ENCODE results near the gene ALDH3B1.
"Not testable (repeated sequence)": the region's sequence is repeated elsewhere in the genome, so short reads cannot be mapped to it uniquely, and the experiment has no call there.

Gene ALDH3B1

GRCh38 chr11:68010090-68011041 lies at the start of gene ALDH3B1:
TSS of gene ALDH3B1 (plus strand) at chr11:68010327. CDS start at chr11:68015298, 4,971 bp downstream.
- DNase-seq (ENCODE audit: low read depth) = peak; percentile 91
- H3K4me3 ChIP-seq (ENCODE audit: low read length) = peak within 1 kb of the TSS; percentile 79
- TF ChIP-seq, protein P1, sequence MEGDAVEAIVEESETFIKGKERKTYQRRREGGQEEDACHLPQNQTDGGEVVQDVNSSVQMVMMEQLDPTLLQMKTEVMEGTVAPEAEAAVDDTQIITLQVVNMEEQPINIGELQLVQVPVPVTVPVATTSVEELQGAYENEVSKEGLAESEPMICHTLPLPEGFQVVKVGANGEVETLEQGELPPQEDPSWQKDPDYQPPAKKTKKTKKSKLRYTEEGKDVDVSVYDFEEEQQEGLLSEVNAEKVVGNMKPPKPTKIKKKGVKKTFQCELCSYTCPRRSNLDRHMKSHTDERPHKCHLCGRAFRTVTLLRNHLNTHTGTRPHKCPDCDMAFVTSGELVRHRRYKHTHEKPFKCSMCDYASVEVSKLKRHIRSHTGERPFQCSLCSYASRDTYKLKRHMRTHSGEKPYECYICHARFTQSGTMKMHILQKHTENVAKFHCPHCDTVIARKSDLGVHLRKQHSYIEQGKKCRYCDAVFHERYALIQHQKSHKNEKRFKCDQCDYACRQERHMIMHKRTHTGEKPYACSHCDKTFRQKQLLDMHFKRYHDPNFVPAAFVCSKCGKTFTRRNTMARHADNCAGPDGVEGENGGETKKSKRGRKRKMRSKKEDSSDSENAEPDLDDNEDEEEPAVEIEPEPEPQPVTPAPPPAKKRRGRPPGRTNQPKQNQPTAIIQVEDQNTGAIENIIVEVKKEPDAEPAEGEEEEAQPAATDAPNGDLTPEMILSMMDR (conservative IDR thresholded peaks at IDR 0.05; ENCODE audit: low read length) = no peak

DNA sequence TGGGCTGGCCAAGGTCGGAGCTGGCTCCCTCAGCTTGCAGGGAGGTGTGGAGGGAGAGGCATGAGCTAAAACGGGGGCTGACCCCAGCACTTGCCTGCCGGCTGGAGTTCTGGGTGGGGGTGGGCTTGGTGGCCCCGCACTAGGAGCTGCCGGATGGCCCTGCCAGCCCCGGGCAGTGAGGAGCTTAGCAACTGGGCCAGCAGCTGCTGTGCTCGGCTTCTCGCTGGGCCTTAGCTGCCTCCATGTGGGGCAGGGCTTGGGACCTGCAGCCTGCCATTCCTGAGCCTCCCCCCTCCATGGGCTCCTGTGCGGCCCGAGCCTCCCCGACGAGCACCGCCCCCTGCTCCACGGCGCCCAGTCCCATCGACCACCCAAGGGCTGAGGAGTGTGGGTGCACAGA lies 46.9 kb upstream of the ALDH3B1 start:
- DNase-seq (ENCODE audit: low read depth); H3K4me3 ChIP-seq (ENCODE audit: low read length): not testable (repeated sequence)

GRCh38 chr11:67963879-67964278 lies 46.2 kb upstream of the ALDH3B1 start:
- H3K4me3 ChIP-seq (ENCODE audit: low read length); DNase-seq (ENCODE audit: low read depth): not testable (repeated sequence)

GRCh38 chr11:67964746-67965145 lies 45.4 kb upstream of the ALDH3B1 start:
- DNase-seq (ENCODE audit: low read depth) = not testable (repeated sequence)

DNA sequence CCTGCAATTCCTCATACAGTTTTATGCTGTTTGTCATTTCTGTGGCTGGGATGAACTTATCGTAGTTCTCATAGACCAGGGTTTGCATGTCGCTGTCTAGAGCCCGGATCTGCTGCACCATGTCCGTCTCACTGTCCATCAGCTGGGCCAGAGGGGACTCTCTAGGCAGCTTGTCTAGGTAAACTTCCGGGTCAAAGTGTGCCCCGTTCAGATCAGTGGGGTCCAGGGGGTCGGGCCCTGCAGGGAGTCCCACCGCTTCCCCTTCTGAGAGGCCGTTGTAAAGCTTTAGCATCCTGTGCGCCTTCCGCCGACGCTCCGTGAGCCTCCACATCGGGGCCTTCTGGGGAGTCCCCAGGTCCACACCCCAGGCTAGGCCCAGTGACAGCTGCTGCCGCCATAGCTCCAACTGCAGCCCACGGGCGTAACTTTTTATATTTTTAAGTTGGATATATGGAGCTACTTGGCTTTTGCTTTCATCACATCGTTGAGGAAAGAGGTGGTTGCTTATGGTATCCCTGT lies 44.2 kb upstream of the ALDH3B1 start:
- DNase-seq (ENCODE audit: low read depth); H3K4me3 ChIP-seq (ENCODE audit: low read length): not testable (repeated sequence)

More at GRCh38 chr11:67964746-67965145, 45.4 kb upstream of the ALDH3B1 start:
- H3K4me3 ChIP-seq (ENCODE audit: low read length) = not testable (repeated sequence)

GRCh38 chr11:67974746-67975145 lies 35.4 kb upstream of the ALDH3B1 start:
- not testable (repeated sequence) for H3K4me3 ChIP-seq (ENCODE audit: low read length); DNase-seq (ENCODE audit: low read depth)

DNA sequence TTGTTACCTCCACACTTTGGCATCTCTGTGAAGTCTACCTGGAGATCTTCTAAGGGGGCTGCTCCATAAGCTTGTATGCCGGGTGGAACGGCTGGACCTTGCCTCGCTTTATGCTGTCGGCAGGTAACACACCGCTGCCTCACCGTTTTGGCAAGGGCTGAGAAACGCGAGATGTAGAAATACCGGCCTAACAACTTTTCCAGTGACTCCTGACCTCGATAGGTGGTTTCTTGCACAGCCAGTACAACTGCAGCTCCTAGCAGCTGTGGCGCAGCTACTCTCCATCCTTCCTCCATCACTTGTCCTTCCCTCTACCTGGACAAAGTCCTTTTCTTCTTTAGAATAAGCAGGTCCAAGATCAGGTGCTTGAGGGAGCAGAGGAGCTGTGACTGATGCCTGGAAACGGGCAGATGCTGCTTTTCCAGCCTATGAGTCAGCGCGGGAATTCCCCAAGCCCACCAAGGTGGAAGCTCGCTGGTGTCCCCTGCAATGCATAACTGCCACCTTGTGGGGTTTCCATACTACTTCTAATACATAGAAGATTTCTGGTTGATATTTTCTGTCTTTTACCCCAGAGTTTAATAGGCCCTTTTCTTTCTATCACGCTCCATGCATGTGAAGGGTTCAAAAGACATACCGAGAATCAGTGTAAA lies 31.2 kb upstream of the ALDH3B1 start:
- H3K4me3 ChIP-seq (ENCODE audit: low read length); DNase-seq (ENCODE audit: low read depth): not testable (repeated sequence)

DNA sequence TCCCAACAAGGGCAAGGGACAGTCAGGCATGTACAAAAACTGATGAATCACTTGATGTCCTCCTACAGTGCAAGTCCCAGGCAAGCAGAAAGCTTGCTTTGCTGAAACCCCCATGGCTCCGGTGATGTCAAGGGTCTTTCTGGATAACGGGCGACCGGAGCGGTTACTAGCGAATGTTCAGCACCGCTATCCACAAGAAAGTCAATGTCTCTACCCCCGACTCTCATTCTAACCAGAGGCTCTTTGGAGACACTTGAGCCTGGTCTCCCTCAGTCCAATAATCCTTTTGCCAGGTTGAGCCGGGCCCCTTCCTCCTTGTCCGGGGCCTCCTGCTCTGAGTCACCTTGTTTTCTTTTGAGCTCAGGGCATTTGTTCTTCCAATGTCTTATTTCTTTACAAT lies 28.9 kb upstream of the ALDH3B1 start:
- DNase-seq (ENCODE audit: low read depth); H3K4me3 ChIP-seq (ENCODE audit: low read length): not testable (repeated sequence)

- H3K4me3 ChIP-seq (ENCODE audit: low read length); DNase-seq (ENCODE audit: low read depth): not testable (repeated sequence)
Measured at GRCh38 chr11:67982255-67982857, 27.8 kb upstream of the ALDH3B1 start.

GRCh38 chr11:67983951-67984350 lies 26.2 kb upstream of the ALDH3B1 start:
- H3K4me3 ChIP-seq (ENCODE audit: low read length) = no peak overlapping the region
- no peak for DNase-seq (ENCODE audit: low read depth)
- TF ChIP-seq, protein P1 (conservative IDR thresholded peaks at IDR 0.05; ENCODE audit: low read length) = no peak

- not testable (repeated sequence) for DNase-seq (ENCODE audit: low read depth); H3K4me3 ChIP-seq (ENCODE audit: low read length)
Measured at GRCh38 chr11:67985302-67985701, 24.8 kb upstream of the ALDH3B1 start.

- H3K4me3 ChIP-seq (ENCODE audit: low read length); DNase-seq (ENCODE audit: low read depth): not testable (repeated sequence)
Measured at GRCh38 chr11:67990546-67991346, 19.4 kb upstream of the ALDH3B1 start.

GRCh38 chr11:67991347-67992121 lies 18.6 kb upstream of the ALDH3B1 start:
- DNase-seq (ENCODE audit: low read depth); H3K4me3 ChIP-seq (ENCODE audit: low read length): not testable (repeated sequence)

Data from AG10803 (cell line).